ENCODE results near the gene PAPLN.

Gene PAPLN

DNA sequence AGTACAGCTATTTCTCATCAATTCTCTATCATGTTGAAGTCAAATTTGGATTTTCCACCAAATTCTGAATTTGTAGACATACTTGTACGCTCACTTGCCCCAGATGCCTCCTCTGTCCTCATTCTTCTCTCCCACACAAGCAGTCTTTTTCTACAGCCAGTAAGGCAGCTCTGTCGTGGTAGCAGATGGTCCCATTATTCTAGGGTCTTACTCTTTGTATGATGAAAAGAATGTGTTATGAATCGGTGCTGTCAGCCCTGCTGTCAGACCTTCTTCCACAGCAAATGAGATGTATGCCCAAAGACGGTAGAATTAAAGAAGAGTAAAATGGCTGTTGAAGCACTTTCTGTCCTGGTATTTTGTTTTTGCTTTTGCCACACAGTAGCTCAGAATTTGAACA, 17.2 kb upstream of the PAPLN start:
- TF ChIP-seq CTCF (IDR thresholded peaks at IDR 0.05; ENCODE audit: low read depth, low read length): no peak
- no peak overlapping the region for H3K4me3 ChIP-seq (ENCODE audit: low read depth, low read length)

- no peak for TF ChIP-seq CTCF (IDR thresholded peaks at IDR 0.05; ENCODE audit: low read depth, low read length)
Measured at GRCh38 chr14:73220634-73221033, 16.7 kb upstream of the PAPLN start.

DNA sequence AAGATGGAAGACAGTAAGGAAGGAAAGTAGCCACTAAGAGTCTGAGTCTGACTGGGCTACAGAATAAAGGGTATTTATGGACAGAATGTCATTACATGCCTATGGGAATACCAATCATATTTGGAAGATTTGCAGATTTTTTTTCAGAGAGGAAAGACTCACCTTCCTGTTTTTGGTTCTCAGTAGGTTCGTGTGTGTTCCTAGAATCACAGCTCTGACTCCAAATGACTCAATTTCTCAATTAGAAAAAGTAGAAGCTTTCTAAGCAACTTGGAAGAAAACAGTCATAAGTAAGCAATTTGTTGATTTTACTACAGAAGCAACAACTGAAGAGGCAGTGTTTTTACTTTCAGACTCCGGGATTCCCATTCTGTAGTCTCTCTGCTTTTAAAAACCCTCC, 15.4 kb upstream of the PAPLN start:
- no peak for TF ChIP-seq CTCF (IDR thresholded peaks at IDR 0.05; ENCODE audit: low read depth, low read length)

More at GRCh38 chr14:73220634-73221033, 16.7 kb upstream of the PAPLN start:
- no peak overlapping the region for H3K4me3 ChIP-seq (ENCODE audit: low read depth, low read length)

DNA sequence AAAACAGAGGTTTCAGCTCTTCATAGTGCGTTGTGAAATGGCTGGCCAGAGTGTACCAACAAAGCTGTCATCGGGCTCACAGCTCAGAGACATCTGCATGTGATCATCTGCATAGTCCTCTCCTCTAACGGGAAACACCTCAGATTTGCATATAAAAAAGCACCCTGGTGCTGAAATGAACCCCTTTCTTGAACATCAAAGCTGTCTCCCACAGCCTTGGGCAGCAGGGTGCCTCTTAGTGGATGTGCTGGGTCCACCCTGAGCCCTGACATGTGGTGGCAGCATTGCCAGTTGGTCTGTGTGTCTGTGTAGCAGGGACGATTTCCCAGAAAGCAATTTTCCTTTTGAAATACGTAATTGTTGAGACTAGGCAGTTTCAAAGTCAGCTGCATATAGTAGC, 14.3 kb upstream of the PAPLN start:
- no peak overlapping the region for H3K4me3 ChIP-seq (ENCODE audit: low read depth, low read length)
- TF ChIP-seq CTCF (IDR thresholded peaks at IDR 0.05; ENCODE audit: low read depth, low read length): no peak

More for the DNA sequence above, 15.4 kb upstream of the PAPLN start:
- no peak overlapping the region for H3K4me3 ChIP-seq (ENCODE audit: low read depth, low read length)

GRCh38 chr14:73225496-73225895, 11.8 kb upstream of the PAPLN start:
- H3K4me3 ChIP-seq (ENCODE audit: low read depth, low read length): no peak overlapping the region
- no peak for TF ChIP-seq CTCF (IDR thresholded peaks at IDR 0.05; ENCODE audit: low read depth, low read length)

DNA sequence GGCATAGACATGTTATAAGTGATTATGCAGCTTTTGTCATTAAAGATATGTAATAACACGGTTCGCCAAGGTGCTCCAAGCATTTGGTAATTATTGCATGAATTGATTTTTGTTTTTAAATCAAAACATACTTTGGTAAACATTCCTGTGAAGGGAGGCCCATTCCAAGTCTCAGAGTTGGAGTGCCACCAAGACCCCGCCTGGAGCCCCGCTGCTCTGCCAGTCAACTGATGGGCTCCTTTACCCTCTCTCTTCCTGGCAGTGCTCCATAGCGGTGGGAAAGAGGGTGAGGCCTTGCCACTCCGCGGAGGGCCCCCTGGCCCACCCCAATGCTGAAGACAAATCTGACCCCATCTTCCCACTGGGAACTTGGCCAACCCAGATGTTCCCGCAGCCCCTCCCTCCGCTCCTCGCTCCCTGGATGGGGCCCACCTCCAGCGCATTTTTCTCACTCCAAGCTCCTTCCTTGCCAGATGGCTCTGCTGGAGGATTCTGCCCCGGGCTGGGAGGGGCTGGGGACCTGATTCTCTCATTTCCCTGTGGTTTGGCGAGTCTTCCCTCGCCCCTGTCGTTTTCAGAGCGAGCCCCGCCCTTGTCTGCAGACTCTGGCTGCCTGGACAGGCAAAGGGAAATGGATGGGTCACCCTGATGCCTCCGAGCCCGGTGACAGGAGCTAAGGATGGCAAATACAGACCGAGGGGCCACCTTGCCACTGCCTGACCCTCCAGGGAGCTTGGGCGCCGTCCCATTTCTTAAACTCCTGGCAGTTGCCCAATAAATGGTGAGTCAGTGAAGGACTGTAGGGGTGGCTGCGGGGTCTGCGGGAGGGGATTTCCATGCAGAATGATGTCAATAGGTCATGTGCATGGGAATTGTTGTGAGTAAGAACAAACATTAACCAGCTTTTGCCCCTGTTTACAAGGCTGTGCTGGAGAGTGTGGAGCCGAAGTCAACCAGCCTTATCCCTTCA, 9.2 kb upstream of the PAPLN start:
- no peak for TF ChIP-seq CTCF (IDR thresholded peaks at IDR 0.05; ENCODE audit: low read depth, low read length)
- H3K4me3 ChIP-seq (ENCODE audit: low read depth, low read length): peak overlapping the region; percentile 21

DNA sequence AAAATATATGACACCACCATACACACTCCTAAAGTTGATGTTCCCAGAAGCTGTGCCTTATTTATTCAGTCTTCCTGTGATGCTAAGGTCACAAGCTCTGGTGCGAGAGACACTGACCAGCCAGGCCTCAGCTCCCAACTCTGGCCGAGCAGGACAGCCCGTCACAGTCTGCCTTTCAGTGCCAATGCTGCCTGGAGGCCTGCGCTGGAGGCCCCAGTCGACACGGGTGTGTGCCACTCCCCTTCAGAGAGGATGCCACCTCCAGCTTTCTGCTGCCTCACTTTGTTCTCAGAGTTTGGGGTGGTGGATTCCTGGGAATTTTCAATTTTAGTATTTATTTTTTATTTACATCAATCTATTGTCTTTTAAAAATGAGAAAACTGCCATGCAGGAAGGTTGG, 7.3 kb upstream of the PAPLN start:
- no peak overlapping the region for H3K4me3 ChIP-seq (ENCODE audit: low read depth, low read length)
- TF ChIP-seq CTCF (IDR thresholded peaks at IDR 0.05; ENCODE audit: low read depth, low read length): no peak

Data from WI38 (cell line).